GM21447 (cell line): Measurements from ENCODE around the gene KLHDC4.
"Not testable (repeated sequence)": the region's sequence is repeated elsewhere in the genome, so short reads cannot be mapped to it uniquely, and the experiment has no call there.

Experiments
- ATAC-seq: cut with Tn5 transposase; IDR thresholded peaks from one replicate; pipeline ENCODE4 v1.9.1; 2021; ENCODE audit not compliant: unreplicated experiment

KLHDC4 gene

DNA sequence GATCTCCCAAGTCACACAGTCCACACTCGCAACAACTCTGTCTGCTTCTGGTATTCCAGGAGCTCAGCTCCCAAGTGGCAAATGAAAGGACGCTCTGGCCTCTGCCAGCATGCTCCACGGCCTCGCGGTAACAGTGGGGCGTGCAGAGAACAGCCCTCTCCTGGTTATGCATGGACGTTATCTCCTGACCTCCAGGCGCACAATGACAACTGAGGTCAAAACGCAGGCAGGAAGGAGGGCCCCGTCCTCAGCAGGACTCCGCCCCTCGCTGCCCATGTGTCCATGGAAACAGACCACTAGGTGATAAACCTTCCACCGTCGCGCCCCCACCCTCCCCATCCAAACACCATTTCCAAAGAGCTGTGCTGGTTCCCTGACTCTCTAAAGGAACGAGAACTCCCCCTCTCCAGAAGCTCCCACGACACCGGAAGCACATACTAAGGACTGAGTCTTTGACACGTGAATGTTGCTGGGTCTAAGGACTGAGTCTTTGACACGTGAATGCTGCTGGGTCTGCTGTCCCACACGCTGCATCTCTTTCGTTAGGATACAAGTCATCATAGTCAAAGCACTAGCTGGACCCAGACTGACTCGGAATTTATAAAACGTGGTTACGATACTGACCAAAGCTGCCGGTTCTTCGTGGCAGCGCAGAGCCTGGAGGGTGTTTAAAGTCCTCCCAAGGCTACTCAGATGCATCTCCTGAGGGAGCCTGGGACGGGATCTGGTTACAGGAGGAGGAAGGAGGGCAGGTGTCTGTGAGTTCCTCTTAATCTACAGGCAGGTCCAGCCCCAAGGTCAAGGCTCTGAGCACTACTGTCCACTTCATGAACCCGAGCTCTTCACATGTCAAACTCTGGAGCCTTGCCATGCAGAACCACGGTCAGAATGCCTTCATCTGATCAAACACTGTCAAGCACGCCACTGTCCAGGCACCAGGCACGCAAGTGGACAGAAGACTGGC, 43.9 kb downstream of the KLHDC4 start:
- no peak for ATAC-seq

DNA sequence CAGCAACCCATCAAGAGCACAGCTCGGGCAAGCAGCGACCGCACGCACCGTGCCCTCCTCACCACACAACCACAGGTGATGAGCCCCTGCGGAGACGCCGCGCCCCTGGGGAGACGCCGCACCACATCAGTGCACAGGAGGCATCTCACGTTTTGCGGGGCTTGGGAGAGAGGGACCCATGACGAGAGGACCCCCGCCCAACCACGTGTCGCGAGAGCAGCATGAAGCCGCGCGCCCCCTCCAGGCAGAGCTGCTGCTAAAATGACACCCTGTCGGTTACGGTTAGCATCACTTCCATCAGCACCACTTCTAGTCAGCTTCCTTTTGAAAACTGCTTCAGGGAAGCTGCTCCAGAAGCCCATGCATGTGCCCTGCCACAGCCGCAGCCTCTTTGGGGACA, 45.3 kb downstream of the KLHDC4 start:
- ATAC-seq = no peak

DNA sequence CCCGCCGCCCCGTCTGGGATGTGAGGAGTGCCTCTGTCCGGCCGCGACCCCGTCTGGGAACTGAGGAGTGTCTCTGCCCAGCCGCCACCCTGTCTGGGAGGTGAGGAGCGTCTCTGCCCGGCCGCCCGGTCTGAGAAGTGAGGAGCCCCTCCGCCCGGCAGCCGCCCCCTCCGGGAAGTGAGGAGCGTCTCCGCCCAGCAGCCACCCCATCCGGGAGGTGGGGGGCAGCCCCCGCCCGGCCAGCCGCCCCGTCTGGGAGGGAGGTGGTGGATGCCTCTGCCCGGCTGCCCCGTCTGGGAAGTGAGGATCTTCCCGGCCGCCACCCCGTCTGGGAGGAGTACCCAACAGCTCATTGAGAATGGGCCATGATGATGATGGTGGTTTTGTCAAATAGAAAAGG, 47.0 kb downstream of the KLHDC4 start:
- ATAC-seq = not testable (repeated sequence)

DNA sequence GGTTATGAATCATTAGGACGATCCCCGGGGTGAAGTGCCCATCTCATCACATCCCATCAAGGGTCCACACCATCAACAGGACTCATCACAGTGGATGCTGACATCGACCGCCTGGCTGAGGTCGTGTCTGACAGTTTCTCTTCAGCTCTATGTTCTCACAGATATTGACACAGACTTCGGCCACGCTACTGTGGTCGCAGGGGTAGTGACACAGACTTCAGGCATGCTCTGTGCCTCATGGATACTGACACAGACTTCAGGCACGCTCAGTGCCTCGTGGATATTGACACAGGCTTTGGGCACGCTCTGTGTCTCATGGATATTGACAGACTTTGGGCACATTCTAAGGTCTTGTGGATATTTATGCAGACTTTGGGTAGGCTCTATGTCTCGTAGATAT, 50.1 kb downstream of the KLHDC4 start:
- ATAC-seq = no peak

DNA sequence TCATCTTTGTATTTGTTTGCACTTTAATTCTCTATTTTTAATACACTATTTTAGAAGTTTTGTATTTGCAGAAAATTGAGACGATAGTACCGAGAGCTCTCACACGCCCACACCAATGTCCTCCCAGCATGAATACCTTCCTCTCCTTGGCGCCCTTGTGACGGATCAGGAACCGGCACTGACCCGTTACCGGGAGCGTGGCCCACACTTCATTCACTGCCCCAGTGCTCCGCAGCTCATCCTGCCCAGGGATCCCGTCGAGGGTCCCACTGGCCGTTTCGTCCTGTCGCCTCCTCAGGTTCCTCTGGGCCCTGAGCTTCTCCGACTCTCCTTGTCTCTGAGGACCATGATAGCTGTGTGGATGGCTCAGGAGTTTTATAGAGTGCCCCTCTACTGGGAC, 50.6 kb downstream of the KLHDC4 start:
- ATAC-seq = no peak

DNA sequence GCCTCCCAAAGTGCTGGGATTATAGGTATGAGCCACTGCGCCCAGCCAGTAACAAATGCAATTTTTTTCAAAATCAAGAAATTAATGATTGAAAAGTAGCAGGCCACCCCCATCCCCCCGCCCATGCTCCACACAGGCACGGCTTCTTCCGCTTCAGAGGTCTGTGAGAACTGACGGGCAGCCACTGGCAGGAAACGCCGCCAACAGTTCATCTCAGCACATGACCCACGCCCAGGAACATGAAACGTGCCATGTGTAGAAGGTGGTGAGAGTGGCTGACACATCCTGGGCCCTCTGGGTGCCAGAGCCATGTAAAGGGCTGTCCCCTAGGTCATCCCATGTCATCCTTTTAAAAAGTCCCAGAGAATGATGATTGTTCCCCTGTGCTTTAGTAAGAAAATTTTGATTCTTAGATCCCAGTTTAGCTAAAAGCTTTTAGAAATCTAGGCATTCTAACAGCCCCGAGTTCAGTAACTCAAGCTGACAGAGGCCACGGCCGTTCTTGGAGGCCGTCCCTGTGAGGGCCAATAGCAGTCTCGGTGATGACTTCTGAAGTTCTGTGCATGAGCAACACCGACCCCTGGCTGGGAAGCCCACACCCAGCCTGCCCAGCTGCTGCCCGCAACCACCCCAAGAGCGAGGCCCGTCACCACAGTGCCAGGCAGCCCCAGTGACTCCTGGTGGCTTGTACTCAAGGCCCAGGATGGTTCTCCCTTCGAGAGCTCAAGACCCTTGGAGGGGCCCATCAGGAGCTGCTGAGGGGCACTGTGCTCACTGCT, 52.1 kb downstream of the KLHDC4 start:
- no peak for ATAC-seq

DNA sequence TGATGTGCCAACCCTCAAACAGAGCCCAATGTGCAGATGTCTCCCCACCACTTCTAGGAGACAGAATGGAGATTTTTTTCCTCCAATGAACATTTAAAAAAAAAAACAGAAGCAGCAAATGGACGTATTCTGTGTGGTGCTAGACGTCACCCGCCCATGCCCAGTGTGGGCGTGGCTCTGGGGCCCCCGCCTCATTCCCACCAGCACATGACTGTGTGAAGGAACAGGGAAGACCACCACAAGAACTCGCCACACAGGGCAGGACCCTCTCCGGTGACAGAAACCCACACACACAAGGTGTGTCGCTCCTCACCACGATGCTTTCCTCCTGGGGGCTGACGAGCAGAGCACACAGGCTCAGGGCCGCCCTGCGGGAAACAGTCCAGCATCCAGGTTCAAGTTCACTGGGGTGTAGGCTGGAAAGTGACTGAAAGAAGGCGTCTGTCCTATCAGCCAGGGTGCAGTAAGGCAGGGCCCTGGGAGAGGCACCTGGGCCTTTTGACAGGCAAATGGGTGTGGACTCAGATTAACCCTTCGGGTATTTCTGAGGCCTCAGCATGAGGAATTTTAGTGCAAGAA, 53.5 kb downstream of the KLHDC4 start:
- ATAC-seq = no peak

DNA sequence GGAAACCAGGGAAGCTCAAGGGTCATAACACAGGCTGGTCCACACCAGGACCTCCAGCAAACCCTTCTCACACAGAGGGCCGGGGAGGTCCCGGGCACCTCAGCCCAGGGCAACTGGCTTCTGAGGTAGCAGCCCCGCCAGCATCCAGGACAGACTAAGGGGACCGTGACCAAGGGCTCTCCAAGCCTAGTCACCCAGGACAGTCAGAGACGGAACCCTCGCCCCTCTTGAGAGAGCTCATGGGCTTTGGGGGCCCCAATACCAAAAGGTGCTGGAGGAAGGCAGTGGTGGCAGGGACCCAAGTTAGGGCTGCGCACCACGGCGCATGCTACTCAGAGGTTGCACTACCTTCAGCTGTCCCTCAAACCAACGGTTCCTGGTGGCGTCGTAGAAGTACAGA, 54.9 kb downstream of the KLHDC4 start:
- no peak for ATAC-seq

DNA sequence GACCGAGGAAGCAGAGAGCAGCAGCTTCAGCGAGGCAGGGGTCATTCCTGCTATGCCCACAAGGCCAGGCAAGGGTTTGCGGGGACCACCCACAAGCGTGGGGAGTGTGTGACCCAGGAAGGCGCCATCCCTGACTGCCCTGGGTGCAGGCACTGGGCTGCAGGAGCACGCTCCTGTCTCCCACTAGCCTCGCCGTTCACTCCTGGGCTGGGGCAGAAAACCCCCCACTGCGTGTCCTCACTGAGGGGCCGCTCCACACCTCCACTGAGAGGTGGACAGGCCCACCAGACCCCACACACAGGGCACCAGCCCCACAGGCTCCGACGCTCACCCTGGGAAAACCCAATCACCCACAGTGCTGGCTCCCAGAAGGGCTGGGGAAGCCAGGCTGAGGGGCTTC, 56.1 kb downstream of the KLHDC4 start:
- no peak for ATAC-seq

DNA sequence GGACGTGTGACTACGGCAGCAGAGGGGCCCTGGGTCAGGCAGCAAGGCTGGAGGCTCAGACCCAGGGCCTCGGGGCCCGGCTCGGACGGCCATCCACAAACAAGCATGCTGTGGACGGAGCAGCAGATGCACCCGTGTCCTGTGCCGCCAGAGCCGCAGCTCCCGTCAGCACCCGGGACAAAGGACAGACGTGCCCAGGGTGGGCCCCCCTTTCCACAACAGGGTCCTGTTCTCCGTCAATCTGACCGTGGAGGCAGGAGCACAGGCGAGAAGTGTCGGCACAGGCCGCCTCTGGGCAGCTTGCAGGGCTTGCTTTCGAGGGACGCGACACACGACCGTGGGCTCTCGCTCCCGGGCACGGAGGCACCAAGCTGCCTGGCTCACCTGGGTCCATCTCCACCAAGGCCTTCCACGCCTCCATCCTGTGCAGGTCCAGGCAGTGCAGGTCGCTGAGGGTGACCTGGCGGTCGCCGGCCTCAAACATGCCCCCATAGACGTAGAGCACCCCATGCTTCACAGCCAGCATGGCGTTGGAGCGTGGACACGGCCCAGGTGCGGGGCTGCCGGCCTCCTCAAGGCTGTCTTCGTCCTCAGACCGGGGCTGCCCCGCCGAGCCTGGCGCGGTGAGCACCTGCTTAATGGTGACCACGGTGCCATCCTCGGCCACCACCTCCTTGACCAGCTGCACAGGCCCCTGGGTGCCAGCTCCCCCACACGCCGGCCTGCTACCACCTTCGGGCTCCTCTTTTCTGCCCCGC, 56.7 kb downstream of the KLHDC4 start:
- ATAC-seq = no peak

DNA sequence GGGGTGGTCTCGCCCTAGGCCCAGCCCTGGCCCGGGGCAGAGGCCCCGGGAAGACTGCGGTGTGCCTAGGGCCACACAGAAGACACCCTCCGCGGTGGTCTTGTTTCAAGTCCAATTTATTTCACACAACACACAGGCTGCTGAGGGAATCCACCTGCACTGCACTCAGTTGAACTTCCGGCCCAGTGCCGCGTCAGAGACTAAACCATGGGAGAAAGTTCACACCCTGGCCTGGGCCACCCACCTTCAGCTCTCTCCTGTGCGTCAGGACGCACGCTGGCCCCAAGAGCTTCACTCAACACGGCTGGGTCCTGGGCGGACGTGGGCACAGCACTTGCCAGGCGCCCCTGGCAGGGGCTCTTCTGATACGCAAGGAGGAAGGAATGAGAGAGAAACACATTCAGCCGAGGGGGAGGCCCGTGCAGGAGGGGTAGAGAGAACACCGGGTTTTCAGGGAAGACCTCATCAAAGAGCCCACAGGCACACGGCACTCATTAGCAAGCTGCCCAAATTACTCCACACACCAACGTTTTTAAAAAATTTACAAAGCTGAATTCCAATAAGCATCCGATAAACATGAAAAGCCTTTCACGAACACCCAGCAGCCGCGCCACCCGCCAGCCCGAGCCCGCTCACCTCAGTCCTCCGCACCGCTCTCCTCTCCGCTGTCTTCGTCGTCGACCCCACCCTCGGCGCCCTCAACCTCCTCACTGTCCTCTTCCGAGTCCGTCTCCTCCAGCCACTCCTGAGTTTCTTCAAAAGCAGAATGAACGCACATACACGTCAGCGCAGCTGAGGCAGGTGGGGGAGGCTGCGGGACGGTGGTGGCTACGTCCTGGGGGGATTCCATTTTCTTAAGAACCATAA, 57.8 kb downstream of the KLHDC4 start:
- ATAC-seq = no peak

DNA sequence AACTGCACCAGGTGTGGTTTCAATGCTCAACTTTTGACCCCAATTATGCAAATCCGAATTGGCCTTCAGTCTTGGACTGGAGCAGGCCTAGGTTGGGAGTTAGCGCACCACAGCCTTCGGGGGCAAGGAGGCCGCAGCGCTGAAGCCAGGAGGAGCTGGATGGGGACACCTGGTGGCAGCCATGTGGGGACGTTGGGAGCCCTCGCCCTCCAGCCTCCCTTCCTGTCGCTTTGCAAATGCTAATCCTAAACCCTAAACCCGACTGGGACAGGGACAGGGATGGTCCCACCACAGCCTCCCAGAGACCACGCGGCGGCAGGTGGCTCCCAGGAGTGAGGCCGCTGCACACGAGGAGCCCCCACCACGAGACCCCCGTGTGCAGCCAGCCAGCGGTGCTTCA, 58.7 kb downstream of the KLHDC4 start:
- no peak for ATAC-seq

DNA sequence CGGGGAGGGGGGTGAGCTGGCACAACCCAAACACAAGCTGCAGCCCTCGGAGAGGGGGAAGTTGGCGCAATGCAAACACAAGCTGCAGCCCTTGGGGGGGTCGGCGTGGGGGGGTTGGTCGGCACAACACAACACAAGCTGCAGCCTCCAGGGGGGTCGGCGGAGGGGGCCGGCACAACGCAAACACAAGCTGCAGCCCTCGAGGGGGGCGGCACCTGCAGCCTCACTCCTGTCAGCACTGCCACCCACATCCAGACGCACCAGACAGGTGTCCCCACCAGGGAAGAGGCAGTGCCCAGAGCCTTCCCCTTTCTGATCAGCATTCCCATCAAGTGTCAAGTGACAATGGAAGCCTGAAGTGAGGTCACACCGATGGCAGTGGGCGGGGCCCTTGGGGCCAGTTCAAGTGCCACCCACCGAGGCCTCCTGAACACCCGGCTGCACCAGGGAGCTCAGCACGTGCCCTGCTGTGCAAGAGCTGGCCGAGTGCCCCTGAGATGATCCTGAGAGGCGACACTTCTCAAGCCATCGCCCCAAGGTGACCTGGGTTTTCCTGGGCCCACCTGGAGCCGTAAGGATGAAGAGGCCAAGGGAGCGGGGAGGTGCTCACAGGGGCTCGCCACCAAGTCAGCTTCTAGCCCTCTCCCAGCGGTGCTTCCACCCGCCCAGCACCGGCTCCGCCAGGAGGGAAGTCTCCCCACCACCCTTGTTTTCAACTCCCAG, 59.3 kb downstream of the KLHDC4 start:
- no peak for ATAC-seq

DNA sequence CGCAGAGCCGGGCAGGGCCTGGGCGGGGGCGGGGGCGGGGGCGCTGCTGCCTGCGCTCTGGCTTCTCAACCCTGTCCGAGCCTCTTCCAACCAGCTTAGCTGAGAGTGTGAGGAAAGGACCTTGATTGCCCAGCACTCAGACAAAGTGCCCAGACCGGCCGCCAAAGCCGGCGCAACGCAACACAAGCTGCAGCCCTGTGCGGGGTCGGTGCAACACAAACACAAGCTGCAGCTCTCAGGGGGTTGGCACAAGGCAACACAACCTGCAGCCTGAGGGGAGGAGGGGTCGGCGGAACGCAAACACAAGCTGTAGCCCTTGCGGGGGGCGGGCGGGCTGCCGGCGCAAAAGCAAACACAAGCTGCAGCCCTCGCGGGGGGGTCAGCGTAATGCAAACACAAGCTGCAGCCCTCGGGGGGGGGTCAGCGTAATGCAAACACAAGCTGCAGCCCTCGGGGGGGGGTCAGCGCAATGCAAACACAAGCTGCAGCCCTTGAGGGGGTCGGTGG, 60.0 kb downstream of the KLHDC4 start:
- ATAC-seq = no peak

DNA sequence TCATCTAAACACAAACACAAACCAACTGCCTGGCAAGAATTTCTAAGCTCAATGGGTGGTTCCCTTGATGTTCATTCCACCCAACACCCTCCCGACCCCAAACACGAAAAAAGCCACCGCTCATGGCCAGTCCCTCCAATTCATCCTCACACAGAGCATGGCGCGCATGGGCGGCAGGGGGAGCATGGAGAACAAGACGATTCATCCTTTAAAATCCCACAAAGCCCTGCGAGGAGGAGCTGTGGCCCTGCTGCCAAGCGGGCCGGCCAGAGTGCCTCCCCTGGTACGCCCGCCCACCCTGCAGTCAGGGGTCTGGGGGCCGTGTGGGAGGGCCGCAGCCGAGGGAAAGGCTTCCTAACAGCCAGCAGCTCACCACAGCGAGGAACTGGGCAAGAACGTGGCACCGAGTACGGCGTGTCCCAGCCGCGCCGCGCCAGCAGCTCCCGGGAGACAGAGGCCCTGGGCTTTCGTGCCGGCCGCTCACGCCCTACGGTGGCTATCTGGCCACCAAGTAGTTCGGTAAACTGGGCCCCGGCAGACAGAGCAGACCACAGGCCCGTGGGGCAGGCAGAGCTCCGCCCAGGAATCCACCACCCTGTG, 60.9 kb downstream of the KLHDC4 start:
- no peak for ATAC-seq

DNA sequence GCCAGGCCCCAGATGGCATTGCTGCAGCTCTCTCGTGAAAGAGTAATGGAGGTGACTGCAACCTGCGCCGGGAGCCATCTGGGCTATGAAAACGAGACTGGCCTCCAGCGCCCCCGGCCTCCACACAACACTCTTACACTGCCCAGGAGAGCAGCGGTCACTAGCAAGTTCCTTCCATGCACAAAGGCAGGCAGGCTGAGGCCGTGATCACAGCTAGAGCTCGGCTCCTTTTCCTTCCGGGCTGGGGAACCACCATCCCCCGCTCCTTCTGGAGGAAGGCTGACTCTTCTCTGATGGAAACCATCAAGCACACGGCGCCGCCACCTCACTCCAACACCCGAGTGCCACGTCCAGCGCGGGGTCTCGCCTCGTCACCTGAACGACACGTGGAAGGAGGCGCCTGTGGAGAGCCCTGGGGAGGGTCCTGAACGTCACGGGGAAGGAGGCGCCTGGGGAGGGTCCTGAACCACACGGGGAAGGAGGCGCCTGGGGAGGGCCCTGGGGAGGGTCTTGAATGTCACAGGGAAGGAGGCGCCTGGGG, 61.9 kb downstream of the KLHDC4 start:
- ATAC-seq = no peak

DNA sequence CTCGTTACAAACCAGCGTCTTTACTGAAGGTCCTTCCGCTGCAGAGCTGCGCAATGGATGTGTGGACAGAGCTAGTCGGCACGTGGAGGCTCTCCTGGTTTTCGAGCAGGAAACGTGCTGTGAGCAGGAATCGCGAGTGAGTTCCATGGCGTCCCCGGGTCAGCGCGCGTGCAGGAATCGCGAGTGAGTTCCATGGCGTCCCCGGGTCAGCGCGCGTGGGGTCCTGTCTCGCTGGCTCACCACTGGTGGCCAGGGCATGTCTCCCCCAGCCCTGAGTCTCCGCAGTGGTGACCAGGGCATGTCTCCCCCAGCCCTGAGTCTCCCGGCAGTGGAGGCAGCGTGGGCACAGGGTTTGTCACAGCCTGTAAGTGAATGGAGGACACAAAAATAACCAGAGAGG, 62.7 kb downstream of the KLHDC4 start:
- ATAC-seq = no peak

DNA sequence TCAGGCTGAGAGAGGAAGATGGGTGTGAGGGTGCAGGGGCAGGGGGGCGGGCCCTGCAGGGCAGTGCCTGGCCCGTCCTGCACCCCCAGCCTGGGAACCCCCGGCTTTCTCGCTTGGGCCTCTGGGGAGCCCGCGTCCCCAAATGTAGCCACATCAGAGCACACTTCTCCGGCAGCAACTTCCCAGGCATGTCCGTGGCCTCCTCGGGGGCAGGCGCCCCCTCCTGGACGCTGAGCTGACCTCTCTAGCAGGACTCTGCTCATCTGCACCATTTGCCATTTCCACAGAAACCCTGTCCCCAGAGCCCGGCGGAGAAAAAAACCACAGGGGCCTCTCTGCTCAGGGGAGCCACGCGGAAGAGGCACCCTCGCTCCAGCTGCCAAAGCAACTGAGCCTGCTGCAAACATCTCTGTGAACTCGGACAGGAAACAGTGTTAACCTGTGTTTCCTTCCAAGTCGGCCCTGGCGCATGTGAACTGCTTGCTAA, 63.4 kb downstream of the KLHDC4 start:
- ATAC-seq = peak; percentile 50
